Kidney (tissue), 14 donors: ENCODE data around the gene PGBD2. TPM values are rescaled to one million over a fixed set of nuclear protein-coding genes. Genes with fewer than 3 reads are reported as not detected.
"Not testable (repeated sequence)": the region's sequence is repeated elsewhere in the genome, so short reads cannot be mapped to it uniquely, and the experiment has no call there.

Source experiments
- DNase-seq, 5 donors: peaks; one replicate each; pipeline ENCODE4 v3.0.0-alpha.2; 2013 to 2020
- FAIRE-seq: peaks from 2 replicates; lab custom pipeline; 2012; peaks lifted over from hg19 to GRCh38; lab: Jason Lieb, UNC
- H3K27ac ChIP-seq, 2 donors: one replicate each; pipeline ENCODE4 v1.7.0; 2013; ENCODE audit warnings: low read depth in 2 of 2, low read length in 2 of 2, inconsistent platforms in 1 of 2
- H3K27me3 ChIP-seq: one replicate; pipeline ENCODE4 v1.7.1; 2013; ENCODE audit warnings: low read length, inconsistent platforms; ENCODE audit not compliant: control insufficient read depth, insufficient read depth
- H3K36me3 ChIP-seq, 3 donors: one replicate each; pipeline versions ENCODE4 v1.7.0 to v1.7.1; 2013; ENCODE audit warnings: low read length in 3 of 3, control low read depth in 1 of 3, inconsistent platforms in 1 of 3; ENCODE audit not compliant: insufficient read depth in 3 of 3, control insufficient read depth in 2 of 3
- H3K4me1 ChIP-seq, 3 donors: one replicate each; pipeline versions ENCODE4 v1.7.0 to v1.7.1; 2013; ENCODE audit warnings: low read length in 3 of 3, inconsistent platforms in 1 of 3, low read depth in 1 of 3; ENCODE audit not compliant: control insufficient read depth in 2 of 3, insufficient read depth in 2 of 3
- H3K4me3 ChIP-seq, 3 donors: one replicate each; pipeline versions ENCODE4 v1.7.0 to v1.8.1; 2013; ENCODE audit warnings: low read length in 3 of 3, control low read depth in 1 of 3, inconsistent platforms in 1 of 3
- H3K9ac ChIP-seq, 3 donors: one replicate each; pipeline versions ENCODE4 v1.7.0 to v1.7.1; 2013; ENCODE audit warnings: low read length in 3 of 3, control low read depth in 1 of 3, inconsistent platforms in 1 of 3
- H3K9me3 ChIP-seq, 3 donors: one replicate each; pipeline versions ENCODE4 v1.7.0 to v1.7.1; 2013; ENCODE audit warnings: low read length in 3 of 3, control low read depth in 1 of 3, inconsistent platforms in 1 of 3; ENCODE audit not compliant: control insufficient read depth in 2 of 3, insufficient read depth in 1 of 3
- intact Hi-C: fragments of 100-400 bp; cut with DNase I; formaldehyde crosslinking; loops from one replicate; pipeline ENCODE4 v1.11.1; 2022
- polyA plus RNA-seq: library from polyadenylated mRNA; stranded (reverse); fragments of 350-450 nt; fragmentation: Illumina TruSeq; extraction: RNeasy Lipid Tissue Mini Kit (QIAGEN cat#74804); gene quantifications from one replicate; pipeline ENCODE4 v1.2.3, GENCODE V29; 2014; ENCODE audit warnings: low read depth, low replicate concordance; ENCODE audit not compliant: insufficient read depth
- total RNA-seq: library from RNA; stranded (reverse); fragmentation: NEBNext Ultra II Directional; extraction: Animal tissue kit (Norgen Biotek cat#: 25700); gene quantifications from one replicate; pipeline ENCODE4 v1.2.1, GENCODE V29; 2021
- TF ChIP-seq, protein P1 (sequence below): IDR thresholded peaks from 3 replicates; pipeline ENCODE4 v1.5.1; 2012; ENCODE audit warnings: mild to moderate bottlenecking, moderate library complexity, borderline replicate concordance; ENCODE audit not compliant: insufficient read depth; ENCODE audit errors: extremely low read depth
- donor health status: control.
- donor health status: control.
- donor health status: control.
- donor health status: control.
- donor health status: control.
- donor health status: DM: yes; HTN: yes; CAD: no.
- donor health status: Normal renal cell carcinoma (clear cell type).

PGBD2 gene
- total and polyA plus RNA-seq, 2 donors from 2014 or later: 3.4 to 6.9 TPM

DNA sequence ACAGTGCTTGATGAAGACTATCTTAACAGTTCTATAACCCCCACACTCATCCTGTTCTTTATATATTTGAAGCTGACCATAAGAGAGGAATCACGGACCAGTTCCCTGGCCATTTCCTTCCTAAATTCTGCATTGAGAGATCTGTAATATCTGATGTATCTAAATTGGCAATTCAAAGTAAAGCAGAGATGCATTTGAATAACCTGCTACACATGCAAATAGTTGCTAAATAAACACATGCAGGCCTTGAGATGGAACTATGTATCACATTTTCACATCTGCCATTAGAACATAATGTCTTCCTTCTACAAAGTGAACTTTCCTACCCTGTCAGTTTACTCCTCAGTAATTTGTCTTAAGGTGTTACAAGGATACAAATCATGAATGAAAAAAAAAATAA is 20.4 kb upstream of the PGBD2 start:
- intact Hi-C loops: no loop called here
- H3K9me3 ChIP-seq: no peaks in the 10 kb centered on the region
- H3K27me3 ChIP-seq: no peaks in the 10 kb centered on the region
- FAIRE-seq: no peak
- H3K36me3 ChIP-seq: no peaks in the 10 kb centered on the region
- DNase-seq: no peak
- no peak overlapping the region for H3K9ac ChIP-seq
- H3K27ac ChIP-seq: no peak overlapping the region
- H3K4me1 ChIP-seq: no peaks in the 10 kb centered on the region
- TF ChIP-seq, protein P1, sequence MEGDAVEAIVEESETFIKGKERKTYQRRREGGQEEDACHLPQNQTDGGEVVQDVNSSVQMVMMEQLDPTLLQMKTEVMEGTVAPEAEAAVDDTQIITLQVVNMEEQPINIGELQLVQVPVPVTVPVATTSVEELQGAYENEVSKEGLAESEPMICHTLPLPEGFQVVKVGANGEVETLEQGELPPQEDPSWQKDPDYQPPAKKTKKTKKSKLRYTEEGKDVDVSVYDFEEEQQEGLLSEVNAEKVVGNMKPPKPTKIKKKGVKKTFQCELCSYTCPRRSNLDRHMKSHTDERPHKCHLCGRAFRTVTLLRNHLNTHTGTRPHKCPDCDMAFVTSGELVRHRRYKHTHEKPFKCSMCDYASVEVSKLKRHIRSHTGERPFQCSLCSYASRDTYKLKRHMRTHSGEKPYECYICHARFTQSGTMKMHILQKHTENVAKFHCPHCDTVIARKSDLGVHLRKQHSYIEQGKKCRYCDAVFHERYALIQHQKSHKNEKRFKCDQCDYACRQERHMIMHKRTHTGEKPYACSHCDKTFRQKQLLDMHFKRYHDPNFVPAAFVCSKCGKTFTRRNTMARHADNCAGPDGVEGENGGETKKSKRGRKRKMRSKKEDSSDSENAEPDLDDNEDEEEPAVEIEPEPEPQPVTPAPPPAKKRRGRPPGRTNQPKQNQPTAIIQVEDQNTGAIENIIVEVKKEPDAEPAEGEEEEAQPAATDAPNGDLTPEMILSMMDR: no peak
- H3K4me3 ChIP-seq: no peak overlapping the region

DNA sequence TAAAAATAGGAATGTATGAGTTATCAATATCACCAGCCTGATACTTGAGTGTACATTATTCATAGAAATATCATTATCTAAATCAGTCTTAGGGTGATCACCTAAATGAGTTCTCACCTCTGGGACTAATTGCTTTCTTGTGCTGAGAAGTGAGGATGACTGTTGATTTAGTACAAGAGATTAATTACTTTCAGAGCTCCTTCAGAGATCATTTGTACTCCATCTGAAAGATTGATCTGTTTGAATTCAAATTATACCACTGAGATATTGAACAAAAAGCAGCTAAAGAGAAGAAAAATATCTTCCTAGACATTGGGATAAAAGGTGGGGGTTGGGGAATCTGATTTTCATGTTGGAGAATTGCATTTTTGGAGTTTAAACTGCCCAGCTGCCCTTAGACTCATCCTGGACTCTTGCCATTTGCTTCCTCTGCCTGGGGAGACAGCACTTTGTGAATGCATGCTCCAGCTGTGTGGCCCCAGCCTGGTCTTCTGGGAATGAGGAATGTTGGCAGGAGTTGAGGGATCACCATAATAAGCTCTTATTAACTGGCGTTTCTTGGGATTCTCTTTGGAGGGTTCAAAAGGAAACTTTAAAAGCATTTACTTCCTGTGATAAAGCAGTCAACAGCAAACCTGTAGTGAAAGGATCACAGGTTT is 19.7 kb upstream of the PGBD2 start:
- Histone ChIP-seq H3K9me3 (no peaks in the 10 kb centered on the region), H3K27me3 (no peaks in the 10 kb centered on the region), H3K9ac (no peak overlapping the region), H3K4me1 (no peaks in the 10 kb centered on the region), H3K36me3 (no peaks in the 10 kb centered on the region), H3K27ac (no peak overlapping the region), H3K4me3 (no peak overlapping the region)
- FAIRE-seq: no peak
- intact Hi-C loops: no loop called here
- TF ChIP-seq, protein P1: no peak
- peak in 1 of 5 donors; percentile 23 for DNase-seq

DNA sequence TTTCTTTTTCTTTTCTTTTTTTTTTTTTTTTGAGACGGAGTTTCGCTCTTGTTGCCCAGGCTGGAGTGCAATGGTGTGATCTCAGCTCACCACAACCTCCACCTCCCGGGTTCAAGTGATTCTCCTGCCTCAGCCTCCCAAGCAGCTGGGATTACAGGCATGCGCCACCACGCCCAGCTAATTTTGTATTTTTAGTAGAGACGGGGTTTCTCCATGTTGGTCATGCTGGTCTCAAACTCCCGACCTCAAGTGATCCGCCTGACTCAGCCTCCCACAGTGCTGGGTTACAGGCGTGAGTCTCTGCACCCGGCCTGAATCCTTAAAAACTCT is 16.2 kb upstream of the PGBD2 start:
- DNase-seq, H3K36me3 ChIP-seq, H3K9ac ChIP-seq, H3K4me1 ChIP-seq, H3K27ac ChIP-seq, intact Hi-C loops, H3K9me3 ChIP-seq, H3K27me3 ChIP-seq, FAIRE-seq, H3K4me3 ChIP-seq: not testable (repeated sequence)

DNA sequence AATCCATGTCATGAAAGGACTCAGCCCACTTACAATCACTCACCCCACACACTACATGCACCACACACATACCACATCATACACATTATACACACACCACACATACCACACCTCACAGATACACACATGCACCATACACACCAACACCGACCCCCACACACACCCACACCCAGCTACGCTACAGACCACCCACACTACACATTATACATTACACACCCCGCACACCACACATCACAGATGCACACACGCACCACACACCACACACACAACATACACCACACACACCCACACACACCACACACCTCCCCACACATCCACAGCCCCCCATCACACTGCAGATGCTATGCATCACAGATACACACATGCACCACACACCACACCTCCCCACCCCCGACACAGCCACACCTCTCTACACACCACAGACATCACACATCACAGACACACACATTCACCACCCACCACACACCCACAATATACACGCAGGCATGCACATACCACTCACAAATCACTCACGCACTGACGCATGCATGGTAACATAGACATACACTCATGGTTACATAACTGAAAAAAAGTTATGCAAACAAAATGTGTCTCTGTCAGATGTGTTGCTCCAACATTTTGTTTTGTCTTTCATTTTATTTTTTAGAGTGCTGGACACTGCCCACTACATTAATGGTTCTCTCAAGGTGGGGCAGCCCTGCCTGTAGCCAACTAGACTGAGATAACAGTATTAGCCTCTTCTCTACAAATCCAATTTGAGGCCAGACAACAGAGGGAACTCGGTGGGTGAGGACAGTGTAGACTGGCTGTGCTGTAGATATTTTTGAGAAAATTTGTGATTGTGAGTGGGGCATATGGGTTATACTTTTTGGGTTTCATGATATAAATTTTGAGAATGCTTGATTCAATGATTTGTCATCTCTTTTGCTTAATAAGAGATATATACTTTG is 15.2 kb upstream of the PGBD2 start:
- H3K9me3 ChIP-seq: no peaks in the 10 kb centered on the region
- H3K9ac ChIP-seq: no peak overlapping the region
- TF ChIP-seq, protein P1: no peak
- no peak for FAIRE-seq
- no peaks in the 10 kb centered on the region for H3K27me3 ChIP-seq
- H3K36me3 ChIP-seq: no peaks in the 10 kb centered on the region
- no peak overlapping the region for H3K27ac ChIP-seq
- no peak overlapping the region for H3K4me3 ChIP-seq
- DNase-seq: no peak
- intact Hi-C loops: no loop called here
- no peaks in the 10 kb centered on the region for H3K4me1 ChIP-seq
